ENCODE data around the gene ANK2.

The ANK2 gene

GRCh38 chr4:113405874-113406722 lies 356.6 kb downstream of the ANK2 start:
- no peak for DNase-seq

- DNase-seq: no peak
These were observed 357.2 kb downstream of the ANK2 start for GRCh38 chr4:113406723-113407016.

DNA sequence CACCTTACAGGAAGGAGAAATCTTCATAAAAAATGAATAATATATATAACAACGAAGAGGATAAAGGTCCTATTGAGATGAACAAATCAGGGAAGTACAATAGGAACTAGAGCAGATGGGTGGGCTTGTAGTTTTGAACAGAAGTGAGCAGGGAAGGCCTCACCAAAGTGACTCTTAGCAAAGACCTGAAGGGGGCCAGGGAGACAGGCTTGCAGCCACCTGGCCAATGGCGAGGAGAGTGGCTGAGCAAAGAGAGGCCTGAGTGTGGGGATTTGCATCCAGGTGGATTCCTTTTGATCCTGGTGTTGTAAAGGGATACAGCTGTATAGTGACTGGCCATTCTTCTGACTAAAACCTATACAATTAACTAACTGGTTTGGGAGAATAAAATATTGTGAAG lies 358.0 kb downstream of the ANK2 start:
- DNase-seq: no peak

- no peak for DNase-seq
These were observed 359.7 kb downstream of the ANK2 start for GRCh38 chr4:113409181-113409580.

DNA sequence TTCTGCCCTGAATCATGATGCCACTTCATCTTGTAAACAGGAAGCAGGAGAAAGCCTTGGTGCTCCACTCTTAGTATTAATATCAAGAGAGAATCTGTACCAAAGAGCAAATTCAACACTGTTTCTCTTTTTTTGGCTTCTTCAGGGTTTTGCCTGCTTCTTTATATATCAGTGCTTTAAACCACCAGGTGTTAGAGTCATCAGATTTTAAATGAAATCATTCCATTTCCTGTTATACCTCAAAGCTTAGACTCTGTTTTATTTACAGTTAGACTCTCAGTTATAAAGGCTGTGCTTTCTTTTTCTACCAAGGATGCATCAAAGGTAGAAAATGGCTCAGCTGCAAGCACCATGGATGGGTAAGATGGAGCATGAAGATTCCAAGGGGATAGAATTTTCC lies 361.2 kb downstream of the ANK2 start:
- DNase-seq: no peak

GRCh38 chr4:113411496-113411938 lies 362.1 kb downstream of the ANK2 start:
- DNase-seq: no peak

- DNase-seq: no peak
These were observed 370.2 kb downstream of the ANK2 start for GRCh38 chr4:113419631-113420030.

DNA sequence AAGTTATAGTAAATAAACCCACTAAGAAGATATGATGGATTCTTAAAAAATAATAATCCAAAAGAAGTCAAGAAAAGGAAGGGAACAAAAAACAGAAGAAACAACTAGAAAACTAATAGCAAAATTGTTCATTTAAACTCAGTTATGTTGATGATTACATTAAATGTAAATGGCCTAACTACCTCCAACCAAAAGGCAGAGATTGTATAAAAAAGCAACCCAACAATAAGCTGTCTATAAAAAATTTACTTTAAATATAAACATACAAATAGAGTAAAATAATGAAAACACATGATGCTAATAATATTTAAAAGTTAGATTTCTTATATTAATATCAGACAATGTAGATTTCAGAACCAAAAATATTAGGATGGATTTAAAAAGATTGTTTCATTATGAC lies 371.5 kb downstream of the ANK2 start:
- no peak for DNase-seq

GRCh38 chr4:113423631-113424030 lies 374.2 kb downstream of the ANK2 start:
- no peak for DNase-seq

GRCh38 chr4:113433116-113433515 lies 383.7 kb downstream of the ANK2 start:
- no peak for DNase-seq
